HS-5 (cell line): Measurements from ENCODE around the gene COBL.

Experiments used
- DNase-seq: peaks from one replicate; pipeline ENCODE4 v3.0.0-alpha.2; 2012; ENCODE audit warnings: low read depth

COBL gene

GRCh38 chr7:51020944-51021343 lies 295.7 kb downstream of the COBL start:
- DNase-seq: no peak

- no peak for DNase-seq
Observed at GRCh38 chr7:51019891-51020870, 296.4 kb downstream of the COBL start.

GRCh38 chr7:51019191-51019844 lies 297.3 kb downstream of the COBL start:
- DNase-seq: peak; percentile 52

GRCh38 chr7:51017576-51018535 lies 298.8 kb downstream of the COBL start:
- no peak for DNase-seq

GRCh38 chr7:51016546-51016945 lies 300.1 kb downstream of the COBL start:
- DNase-seq: no peak

- no peak for DNase-seq
Observed at GRCh38 chr7:51015581-51015980, 301.0 kb downstream of the COBL start.

- DNase-seq: no peak
Observed at GRCh38 chr7:51014811-51015210, 301.8 kb downstream of the COBL start.

- no peak for DNase-seq
Observed at GRCh38 chr7:51013861-51014511, 302.6 kb downstream of the COBL start.

- no peak for DNase-seq
Observed at GRCh38 chr7:51013218-51013786, 303.3 kb downstream of the COBL start.

GRCh38 chr7:51012569-51013217 lies 303.9 kb downstream of the COBL start:
- DNase-seq: no peak

- DNase-seq: no peak
Observed at GRCh38 chr7:51011710-51012350, 304.8 kb downstream of the COBL start.

GRCh38 chr7:51010534-51010933 lies 306.1 kb downstream of the COBL start:
- no peak for DNase-seq

- DNase-seq: peak; percentile 35
Observed at GRCh38 chr7:51009716-51010496, 306.7 kb downstream of the COBL start.

- DNase-seq: no peak
Observed at GRCh38 chr7:51007551-51008505, 308.8 kb downstream of the COBL start.

- DNase-seq: no peak
Observed at GRCh38 chr7:51006483-51007235, 309.9 kb downstream of the COBL start.

- no peak for DNase-seq
Observed at GRCh38 chr7:51005074-51005473, 311.5 kb downstream of the COBL start.

- no peak for DNase-seq
Observed at GRCh38 chr7:51000956-51001355, 315.7 kb downstream of the COBL start.
